HG03521 (cell line): ENCODE data around the gene WDR77.

Source experiments
- ATAC-seq: cut with Tn5 transposase; IDR thresholded peaks from one replicate; pipeline ENCODE4 v1.9.1; 2021; ENCODE audit warnings: mild to moderate bottlenecking, moderate library complexity; ENCODE audit not compliant: unreplicated experiment

WDR77 gene

DNA sequence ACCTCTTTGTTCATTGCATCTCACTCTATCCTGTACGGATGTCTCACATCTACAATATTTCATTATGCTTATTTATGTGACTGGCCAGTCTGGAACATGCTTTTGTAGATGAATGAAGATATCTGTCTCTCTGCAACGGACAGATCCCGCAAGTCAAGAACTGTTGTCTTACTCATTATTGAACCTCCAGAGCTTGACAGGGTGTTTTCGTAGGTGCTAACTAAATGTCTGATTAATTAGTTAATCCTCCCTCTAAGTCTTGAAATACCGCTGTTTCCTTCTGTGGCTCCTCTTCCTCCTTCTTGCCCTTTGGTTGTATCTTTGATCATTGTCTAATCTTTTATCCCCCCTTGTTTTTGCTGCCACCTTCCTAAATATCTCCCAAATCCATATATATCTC, 21.5 kb upstream of the WDR77 start:
- ATAC-seq, result no peak

- no peak for ATAC-seq
Observed at GRCh38 chr1:111469539-111469938, 20.5 kb upstream of the WDR77 start.

- no peak for ATAC-seq
Observed at GRCh38 chr1:111468717-111469100, 19.7 kb upstream of the WDR77 start.

GRCh38 chr1:111467865-111468716, 19.0 kb upstream of the WDR77 start:
- no peak for ATAC-seq

DNA sequence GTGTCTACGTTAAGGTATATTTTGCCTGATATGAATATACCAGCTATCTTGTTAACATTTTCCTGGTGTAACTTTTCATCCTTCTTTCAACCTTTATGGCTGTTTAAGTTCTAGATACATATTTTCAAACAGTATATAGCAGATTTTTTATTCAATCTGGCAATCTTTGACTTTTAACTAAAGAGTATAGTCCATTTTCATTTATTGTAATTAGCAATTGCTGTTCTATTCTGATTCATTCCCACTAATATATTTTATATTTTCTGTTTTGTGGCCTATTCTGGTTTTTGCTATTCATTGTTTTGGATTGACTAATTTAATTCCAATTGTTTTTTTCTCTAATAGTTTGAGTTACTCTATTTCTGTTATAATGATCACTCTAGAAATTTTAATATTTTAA, 17.4 kb upstream of the WDR77 start:
- no peak for ATAC-seq

DNA sequence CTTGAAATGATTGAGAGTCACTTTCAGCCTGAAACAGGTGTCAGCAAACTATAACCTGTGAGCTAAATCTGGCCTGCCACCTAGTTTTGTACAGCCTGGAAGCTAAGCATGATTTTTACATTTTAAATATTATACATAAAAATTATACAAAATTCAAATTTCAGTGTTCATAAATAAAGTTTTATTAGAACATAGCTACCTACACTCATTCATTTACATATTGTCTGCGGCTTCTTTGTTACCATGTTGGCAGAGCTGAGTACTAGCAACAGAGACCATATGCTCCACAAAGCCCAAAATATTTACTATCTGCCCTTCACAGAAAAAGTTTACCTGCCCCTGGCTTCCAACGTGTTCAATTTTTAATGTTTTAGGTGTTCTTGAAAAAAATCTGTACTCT, 16.7 kb upstream of the WDR77 start:
- no peak for ATAC-seq

- ATAC-seq, result no peak
Observed at GRCh38 chr1:111463029-111463683, 14.1 kb upstream of the WDR77 start.

DNA sequence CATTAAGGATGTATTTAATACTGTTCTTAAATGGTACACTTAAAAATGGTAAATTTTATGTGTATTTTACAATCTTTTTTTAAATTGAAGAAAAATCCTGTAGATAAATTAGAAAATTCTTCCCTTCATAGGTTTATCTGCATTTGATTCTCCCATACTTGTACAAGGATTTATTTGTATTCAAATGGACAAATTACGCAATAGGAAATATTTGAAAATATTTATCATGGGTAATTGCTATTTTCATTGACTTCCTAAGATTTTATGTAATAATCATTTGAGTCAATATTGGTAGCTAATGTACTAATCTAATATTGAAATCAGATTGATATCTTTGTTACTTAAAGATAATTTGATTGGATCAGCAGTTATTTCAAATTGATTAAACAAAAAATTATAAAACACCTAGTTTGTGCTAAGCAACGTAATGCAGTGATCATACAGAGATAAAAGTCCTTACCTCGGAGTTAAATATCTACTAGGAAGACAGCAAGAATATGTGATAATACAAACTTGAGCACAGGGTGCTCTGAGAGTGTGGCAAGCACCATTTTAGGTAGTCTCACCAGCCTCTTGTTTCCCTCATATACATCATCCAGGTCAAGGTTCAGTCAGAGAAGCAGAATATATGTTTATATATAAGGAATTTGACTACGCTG, 13.4 kb upstream of the WDR77 start:
- no peak for ATAC-seq

GRCh38 chr1:111461765-111462164, 12.7 kb upstream of the WDR77 start:
- no peak for ATAC-seq

DNA sequence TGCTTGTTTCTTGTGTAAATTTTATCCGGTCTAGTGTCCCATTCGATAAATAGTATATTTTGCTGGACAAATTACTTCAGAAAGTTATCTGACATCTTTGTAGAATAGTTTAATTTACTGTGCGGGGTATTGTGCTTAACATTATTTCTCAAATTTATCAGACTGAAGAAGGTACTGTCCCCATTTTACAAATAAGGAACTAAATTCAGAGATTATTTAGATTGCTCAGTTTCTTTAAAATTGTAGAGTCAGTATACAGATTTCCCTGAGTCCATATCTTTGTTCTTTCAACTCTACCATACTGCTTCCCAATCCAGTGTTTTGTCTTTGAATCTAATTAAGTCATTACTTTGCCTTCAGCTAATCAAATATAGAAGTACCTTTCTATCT, 6.6 kb upstream of the WDR77 start:
- no peak for ATAC-seq

DNA sequence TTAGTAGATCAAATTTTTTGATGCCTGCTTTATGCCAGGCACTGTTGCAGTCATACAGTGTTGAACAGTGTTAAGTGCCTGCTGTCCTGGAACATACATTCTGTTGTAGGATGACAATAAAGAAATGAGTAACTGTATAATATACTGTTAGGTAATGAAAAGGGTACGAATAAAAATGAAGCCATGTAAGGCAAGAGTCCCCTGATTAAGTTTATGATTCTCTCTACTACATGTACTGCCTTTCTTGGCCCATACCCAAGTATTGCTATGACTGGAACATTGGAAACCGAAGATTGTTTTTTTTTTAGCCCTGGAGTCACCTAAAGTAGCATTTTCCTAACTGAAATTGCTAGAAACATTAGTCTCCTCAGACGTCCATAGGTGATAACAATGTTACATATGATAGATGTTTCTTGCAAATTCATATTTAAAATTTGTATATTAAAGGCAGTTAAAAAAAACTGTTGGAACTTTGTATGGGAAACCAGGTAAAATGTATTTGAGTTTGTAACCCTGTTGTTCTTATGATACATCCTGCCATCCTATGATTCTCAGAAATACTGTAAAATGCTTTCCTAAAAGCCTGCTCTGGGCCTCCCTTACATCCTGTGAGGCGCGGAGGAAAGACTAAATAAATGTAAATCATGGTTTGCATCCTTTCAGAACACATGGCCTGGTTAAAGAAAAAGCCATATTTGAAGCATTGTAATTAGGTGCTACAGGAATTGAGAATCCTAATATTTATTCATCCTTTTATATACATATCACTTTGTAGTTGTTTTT, 6.0 kb upstream of the WDR77 start:
- ATAC-seq, result no peak

DNA sequence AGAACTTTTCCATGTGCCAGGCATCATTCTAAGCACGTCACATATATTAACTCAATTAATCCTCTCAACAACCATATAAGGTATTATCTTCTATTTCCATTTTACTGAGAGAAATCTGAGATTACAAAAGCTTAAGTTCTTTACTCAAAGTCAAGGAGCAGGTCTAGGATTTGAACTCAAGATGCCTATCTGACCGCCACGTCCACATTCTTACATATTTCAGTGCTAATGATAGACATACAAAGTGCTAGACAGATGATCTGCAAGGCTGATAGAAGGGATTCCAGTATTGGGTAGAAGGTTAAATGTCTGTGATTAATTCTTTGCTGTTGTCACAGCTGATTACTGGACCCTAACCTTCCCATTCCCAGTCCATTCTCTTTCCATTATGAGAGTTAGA, 4.7 kb upstream of the WDR77 start:
- ATAC-seq, result no peak

DNA sequence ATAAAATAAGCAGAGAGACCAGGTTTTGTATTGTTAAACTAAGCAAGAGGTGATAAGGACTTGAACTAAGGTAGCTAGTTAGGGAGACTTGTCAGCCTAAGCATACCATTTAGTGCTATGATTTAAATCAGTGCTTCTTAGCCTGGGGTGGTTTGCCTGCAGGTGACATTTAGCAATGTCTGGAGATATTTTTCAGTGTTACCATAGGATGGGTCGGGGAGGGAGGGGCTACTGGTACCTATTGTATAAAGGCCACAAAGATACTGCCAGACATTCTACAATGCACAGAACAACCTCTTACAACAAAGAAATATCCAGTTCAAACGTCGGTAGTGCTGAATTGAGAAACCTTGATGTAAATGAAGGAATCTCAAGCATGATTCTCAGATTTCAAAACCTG, 3.5 kb upstream of the WDR77 start:
- ATAC-seq, result no peak

DNA sequence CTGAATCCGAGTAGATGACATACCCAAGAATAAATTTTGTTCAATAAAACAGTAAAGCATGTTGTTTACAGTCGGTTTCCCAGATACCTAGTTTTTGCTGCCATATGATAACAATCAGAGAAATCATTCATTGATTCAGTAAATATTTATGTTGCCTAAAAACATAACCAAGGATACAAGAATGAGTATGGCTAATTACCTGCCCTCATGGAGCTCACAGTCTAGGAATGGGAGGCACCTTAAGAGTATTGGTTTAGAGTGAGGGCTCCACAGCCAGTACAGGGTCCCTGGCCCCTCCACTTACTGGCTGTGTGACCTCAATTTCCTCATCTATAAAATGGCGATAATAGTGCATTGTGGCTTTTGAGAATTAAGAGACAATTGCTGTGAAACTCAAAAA, 1.1 kb upstream of the WDR77 start:
- ATAC-seq, result no peak

DNA sequence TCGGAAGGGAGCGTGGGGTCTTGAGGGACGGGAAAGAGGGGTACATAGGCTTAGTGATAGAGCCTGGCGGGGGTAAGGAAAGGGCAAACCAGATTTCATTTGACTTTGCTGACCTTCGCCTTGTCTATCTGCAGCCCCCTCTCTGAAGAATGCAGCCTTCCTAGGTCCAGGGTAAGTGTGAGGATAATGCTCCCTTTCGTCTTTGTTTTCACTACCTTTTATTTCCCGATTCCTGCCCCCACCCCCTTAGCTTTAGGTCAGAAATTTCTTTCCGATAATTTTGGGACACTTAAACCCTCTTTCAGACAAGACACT, 604 bp upstream of the WDR77 start:
- no peak for ATAC-seq

DNA sequence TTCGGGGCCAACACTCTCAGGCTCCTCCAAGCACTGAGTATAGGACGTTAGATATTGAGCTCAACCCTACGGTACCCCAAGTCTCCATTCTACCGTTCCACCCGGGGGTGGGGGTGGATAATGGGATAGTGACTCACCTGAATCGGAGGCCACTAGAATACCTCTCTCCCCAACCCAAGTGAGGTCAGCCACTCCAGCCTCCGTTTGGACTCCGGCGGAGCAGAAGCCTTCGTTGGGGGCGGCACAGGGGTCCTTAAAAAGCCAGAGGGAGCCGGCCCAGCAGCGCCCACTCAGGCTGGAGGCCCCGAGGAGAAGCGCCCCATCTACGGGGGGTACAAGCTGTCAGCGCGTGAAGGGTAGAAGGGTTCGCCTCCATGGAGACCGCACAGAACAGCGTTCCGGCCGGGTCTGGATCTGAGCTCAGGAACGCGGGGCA, 556 bp downstream of the WDR77 start:
- ATAC-seq, result peak; percentile 28

- ATAC-seq, result no peak
Observed at GRCh38 chr1:111446967-111447892, 1.8 kb downstream of the WDR77 start.

DNA sequence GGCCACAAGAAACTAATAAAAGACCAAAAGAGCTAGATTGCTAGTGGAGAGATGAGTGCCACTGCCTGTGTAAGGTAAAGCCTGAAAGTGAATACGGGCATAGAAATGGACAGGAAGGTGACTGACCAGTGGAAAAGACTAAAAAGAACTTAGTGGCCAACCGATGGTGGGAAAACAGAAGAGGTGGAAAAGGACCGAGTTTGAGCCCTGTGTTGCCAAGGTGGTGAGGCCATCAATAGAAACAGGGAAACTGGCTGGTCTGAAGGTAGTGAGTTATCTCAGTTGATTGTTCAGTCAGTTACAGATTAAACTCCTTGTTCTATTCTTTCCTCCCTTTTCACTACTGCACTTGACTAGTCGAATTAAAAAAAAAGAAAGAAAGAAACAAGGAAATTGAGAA, 2.5 kb downstream of the WDR77 start:
- no peak for ATAC-seq

DNA sequence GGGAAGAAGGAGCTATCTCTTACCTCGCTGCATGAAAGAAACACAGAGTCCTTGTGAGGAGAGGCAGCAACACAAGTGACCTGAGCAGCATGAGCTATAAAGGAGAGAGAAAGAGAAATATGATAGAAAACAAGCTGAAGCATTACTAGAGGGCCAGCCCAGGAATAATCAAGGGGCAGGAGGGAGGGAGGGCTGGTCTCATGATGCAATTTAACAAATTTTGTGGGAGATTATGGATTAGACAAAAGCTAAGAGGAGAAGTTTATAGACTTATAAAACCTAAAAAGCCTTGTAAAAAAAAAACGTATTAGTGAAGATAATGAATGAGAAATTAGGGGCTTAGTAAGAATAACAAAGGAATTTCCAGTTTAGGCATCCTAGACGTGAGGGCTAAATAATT, 5.0 kb downstream of the WDR77 start:
- ATAC-seq, result no peak

DNA sequence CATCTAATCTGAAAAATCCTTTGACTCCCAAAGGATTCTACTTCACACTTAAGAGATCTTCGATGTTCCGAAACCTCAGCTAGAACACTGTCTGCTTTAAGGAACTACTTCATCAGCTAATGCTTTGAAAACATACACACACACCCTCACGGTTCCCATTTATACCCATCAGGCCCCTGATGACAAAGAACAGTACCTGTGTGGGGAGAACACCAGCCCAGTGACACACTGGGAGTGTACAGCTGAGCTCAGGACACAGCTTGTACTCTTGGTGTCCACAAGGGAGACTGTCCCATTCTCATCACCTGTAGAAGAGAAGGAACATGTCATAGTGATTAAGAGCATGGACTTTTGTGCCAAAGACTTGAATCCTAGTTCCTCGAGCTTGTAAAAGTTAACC, 6.6 kb downstream of the WDR77 start:
- ATAC-seq, result no peak
